A549 (cell line): Measurements from ENCODE around the gene CCND1.
"Not testable (repeated sequence)": the region's sequence is repeated elsewhere in the genome, so short reads cannot be mapped to it uniquely, and the experiment has no call there.

Source experiments
- CEBPB ChIP-seq, 2 experiments: fragments of >200 bp in 1 of 2; sonication (Bioruptor Twin) in 1 of 2; formaldehyde crosslinking in 1 of 2; IDR thresholded peaks; 2 replicates each; pipeline ENCODE4 v1.6.1; 2012 to 2016
- HDAC2 ChIP-seq: fragments of 200-600 bp; sonication (generic); IDR thresholded peaks from 2 replicates; pipeline ENCODE4 v1.6.1; 2016
- JUN ChIP-seq, 2 experiments: fragments of >200 bp; sonication (Bioruptor Twin); formaldehyde crosslinking; IDR thresholded peaks; 2 replicates in 1 of 2; 3 replicates in 1 of 2; pipeline ENCODE4 v1.6.1; 2016 to 2017
- JUNB ChIP-seq: fragments of >200 bp; sonication (Bioruptor Twin); formaldehyde crosslinking; IDR thresholded peaks from 2 replicates; pipeline ENCODE4 v1.6.1; 2016
- POLR2A ChIP-seq: IDR thresholded peaks from 2 replicates; pipeline ENCODE4 v1.6.1; 2012; ENCODE audit warnings: mild to moderate bottlenecking, low read length
- RAD21 ChIP-seq, 2 experiments: fragments of >200 bp in 1 of 2; sonication (Bioruptor Twin) in 1 of 2; formaldehyde crosslinking in 1 of 2; IDR thresholded peaks in 1 of 2; conservative IDR thresholded peaks in 1 of 2; 2 replicates in 1 of 2; 3 replicates in 1 of 2; pipeline ENCODE4 v1.6.1; 2012 to 2018; ENCODE audit warnings: inconsistent platforms in 1 of 2
- RNF2 ChIP-seq: fragments of 200-600 bp; sonication (generic); IDR thresholded peaks from 2 replicates; pipeline ENCODE4 v1.6.1; 2016; ENCODE audit warnings: low read depth, mild to moderate bottlenecking, antibody characterized with exemption, moderate library complexity, borderline replicate concordance
- SMC3 ChIP-seq: fragments of >200 bp; sonication (Bioruptor Twin); formaldehyde crosslinking; IDR thresholded peaks from 3 replicates; pipeline ENCODE4 v1.6.1; 2018; ENCODE audit warnings: inconsistent platforms
- ZFP36 ChIP-seq: fragments of 450-650 bp; IDR thresholded peaks from 2 replicates; pipeline ENCODE4 v1.6.1; 2014; ENCODE audit warnings: borderline replicate concordance; ENCODE audit not compliant: partially characterized antibody
- TF ChIP-seq, protein P1 (sequence below): fragments of >200 bp; sonication (Bioruptor Twin); formaldehyde crosslinking; IDR thresholded peaks from 3 replicates; pipeline ENCODE4 v1.5.1; 2016
- TF ChIP-seq, protein P2 (sequence below): IDR thresholded peaks from 2 replicates; pipeline ENCODE4 v1.6.1; 2012
- TF ChIP-seq, protein P3 (sequence below): fragments of 250-450 bp; sonication (Bioruptor Pico); IDR thresholded peaks from 2 replicates; pipeline ENCODE4 v1.5.0; 2021; ENCODE audit warnings: mild to moderate bottlenecking, moderate library complexity, borderline replicate concordance
- TF ChIP-seq, protein P4 (sequence below): fragments of 450-650 bp; IDR thresholded peaks from 2 replicates; pipeline ENCODE4 v1.6.1; 2014; ENCODE audit warnings: antibody characterized with exemption
- TF ChIP-seq, protein P5 (sequence below): fragments of 200-600 bp; sonication (generic); IDR thresholded peaks from 2 replicates; pipeline ENCODE4 v1.6.1; 2016; ENCODE audit warnings: antibody characterized with exemption, mild to moderate bottlenecking, moderate library complexity

DNA sequence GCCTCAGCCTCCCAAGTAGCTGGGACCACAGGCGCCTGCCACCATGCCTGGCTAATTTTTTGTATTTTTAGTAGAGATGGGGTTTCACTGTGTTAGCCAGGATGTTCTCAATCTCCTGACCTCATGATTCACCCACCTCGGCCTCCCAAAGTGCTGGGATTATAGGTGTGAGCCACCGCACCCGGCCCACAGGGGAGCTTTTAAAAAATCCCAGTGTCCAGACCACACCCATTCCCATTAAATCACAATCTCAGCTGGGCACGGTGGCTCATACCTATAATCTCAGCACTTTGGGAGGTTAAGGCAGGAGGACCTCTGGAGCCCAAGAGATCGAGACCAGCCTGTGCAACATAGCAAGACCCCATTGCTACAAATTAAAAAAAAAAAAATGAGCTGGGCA, 55.0 kb downstream of the CCND1 start:
- TF ChIP-seq, protein P1, sequence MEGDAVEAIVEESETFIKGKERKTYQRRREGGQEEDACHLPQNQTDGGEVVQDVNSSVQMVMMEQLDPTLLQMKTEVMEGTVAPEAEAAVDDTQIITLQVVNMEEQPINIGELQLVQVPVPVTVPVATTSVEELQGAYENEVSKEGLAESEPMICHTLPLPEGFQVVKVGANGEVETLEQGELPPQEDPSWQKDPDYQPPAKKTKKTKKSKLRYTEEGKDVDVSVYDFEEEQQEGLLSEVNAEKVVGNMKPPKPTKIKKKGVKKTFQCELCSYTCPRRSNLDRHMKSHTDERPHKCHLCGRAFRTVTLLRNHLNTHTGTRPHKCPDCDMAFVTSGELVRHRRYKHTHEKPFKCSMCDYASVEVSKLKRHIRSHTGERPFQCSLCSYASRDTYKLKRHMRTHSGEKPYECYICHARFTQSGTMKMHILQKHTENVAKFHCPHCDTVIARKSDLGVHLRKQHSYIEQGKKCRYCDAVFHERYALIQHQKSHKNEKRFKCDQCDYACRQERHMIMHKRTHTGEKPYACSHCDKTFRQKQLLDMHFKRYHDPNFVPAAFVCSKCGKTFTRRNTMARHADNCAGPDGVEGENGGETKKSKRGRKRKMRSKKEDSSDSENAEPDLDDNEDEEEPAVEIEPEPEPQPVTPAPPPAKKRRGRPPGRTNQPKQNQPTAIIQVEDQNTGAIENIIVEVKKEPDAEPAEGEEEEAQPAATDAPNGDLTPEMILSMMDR: not testable (repeated sequence)
- TF ChIP-seq CEBPB (IDR thresholded peaks at IDR 0.05); JUNB; RAD21 (conservative IDR thresholded peaks at IDR 0.05 in 1 of 2, IDR thresholded peaks at IDR 0.05 in 1 of 2); POLR2A; JUN (IDR thresholded peaks at IDR 0.05); SMC3; HDAC2; RNF2; ZFP36: not testable (repeated sequence)
- TF ChIP-seq, protein P2, sequence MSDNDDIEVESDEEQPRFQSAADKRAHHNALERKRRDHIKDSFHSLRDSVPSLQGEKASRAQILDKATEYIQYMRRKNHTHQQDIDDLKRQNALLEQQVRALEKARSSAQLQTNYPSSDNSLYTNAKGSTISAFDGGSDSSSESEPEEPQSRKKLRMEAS: not testable (repeated sequence)
- TF ChIP-seq, protein P3, sequence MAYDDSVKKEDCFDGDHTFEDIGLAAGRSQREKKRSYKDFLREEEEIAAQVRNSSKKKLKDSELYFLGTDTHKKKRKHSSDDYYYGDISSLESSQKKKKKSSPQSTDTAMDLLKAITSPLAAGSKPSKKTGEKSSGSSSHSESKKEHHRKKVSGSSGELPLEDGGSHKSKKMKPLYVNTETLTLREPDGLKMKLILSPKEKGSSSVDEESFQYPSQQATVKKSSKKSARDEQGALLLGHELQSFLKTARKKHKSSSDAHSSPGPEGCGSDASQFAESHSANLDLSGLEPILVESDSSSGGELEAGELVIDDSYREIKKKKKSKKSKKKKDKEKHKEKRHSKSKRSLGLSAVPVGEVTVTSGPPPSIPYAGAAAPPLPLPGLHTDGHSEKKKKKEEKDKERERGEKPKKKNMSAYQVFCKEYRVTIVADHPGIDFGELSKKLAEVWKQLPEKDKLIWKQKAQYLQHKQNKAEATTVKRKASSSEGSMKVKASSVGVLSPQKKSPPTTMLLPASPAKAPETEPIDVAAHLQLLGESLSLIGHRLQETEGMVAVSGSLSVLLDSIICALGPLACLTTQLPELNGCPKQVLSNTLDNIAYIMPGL (CRISPR knock-in tag): not testable (repeated sequence)
- TF ChIP-seq, protein P4, sequence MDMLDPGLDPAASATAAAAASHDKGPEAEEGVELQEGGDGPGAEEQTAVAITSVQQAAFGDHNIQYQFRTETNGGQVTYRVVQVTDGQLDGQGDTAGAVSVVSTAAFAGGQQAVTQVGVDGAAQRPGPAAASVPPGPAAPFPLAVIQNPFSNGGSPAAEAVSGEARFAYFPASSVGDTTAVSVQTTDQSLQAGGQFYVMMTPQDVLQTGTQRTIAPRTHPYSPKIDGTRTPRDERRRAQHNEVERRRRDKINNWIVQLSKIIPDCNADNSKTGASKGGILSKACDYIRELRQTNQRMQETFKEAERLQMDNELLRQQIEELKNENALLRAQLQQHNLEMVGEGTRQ: not testable (repeated sequence)
- TF ChIP-seq, protein P5, sequence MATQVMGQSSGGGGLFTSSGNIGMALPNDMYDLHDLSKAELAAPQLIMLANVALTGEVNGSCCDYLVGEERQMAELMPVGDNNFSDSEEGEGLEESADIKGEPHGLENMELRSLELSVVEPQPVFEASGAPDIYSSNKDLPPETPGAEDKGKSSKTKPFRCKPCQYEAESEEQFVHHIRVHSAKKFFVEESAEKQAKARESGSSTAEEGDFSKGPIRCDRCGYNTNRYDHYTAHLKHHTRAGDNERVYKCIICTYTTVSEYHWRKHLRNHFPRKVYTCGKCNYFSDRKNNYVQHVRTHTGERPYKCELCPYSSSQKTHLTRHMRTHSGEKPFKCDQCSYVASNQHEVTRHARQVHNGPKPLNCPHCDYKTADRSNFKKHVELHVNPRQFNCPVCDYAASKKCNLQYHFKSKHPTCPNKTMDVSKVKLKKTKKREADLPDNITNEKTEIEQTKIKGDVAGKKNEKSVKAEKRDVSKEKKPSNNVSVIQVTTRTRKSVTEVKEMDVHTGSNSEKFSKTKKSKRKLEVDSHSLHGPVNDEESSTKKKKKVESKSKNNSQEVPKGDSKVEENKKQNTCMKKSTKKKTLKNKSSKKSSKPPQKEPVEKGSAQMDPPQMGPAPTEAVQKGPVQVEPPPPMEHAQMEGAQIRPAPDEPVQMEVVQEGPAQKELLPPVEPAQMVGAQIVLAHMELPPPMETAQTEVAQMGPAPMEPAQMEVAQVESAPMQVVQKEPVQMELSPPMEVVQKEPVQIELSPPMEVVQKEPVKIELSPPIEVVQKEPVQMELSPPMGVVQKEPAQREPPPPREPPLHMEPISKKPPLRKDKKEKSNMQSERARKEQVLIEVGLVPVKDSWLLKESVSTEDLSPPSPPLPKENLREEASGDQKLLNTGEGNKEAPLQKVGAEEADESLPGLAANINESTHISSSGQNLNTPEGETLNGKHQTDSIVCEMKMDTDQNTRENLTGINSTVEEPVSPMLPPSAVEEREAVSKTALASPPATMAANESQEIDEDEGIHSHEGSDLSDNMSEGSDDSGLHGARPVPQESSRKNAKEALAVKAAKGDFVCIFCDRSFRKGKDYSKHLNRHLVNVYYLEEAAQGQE: not testable (repeated sequence)
